Kidney epithelial cell (primary cell): Measurements from ENCODE around the gene ELP4. TPM values are rescaled to one million over a fixed set of nuclear protein-coding genes. Genes with fewer than 3 reads are reported as not detected.
A peak's percentile ranks its signal among the peaks of the same experiment; 100 is the strongest.

Source experiments
- DNase-seq: peaks from one replicate; pipeline ENCODE4 v3.0.0-alpha.2; 2010; ENCODE audit warnings: low read depth
- H3K27me3 ChIP-seq: 2 replicates; pipeline ENCODE4 v1.6.0; 2011; ENCODE audit warnings: low read length; ENCODE audit not compliant: control insufficient read depth, insufficient read depth
- H3K36me3 ChIP-seq: 2 replicates; pipeline ENCODE4 v1.5.1; 2011; ENCODE audit warnings: low read length; ENCODE audit not compliant: control insufficient read depth, insufficient read depth
- H3K4me3 ChIP-seq: 2 replicates; pipeline ENCODE4 v1.5.1; 2011; ENCODE audit warnings: low read depth, mild to moderate bottlenecking, control low read depth, low read length
- CTCF ChIP-seq: IDR thresholded peaks from 2 replicates; pipeline ENCODE4 v1.5.1; 2011; ENCODE audit warnings: mild to moderate bottlenecking, moderate library complexity, low read length, control low read depth, inconsistent platforms; ENCODE audit not compliant: insufficient read depth, poor library complexity, severe bottlenecking
- total RNA-seq: library from RNA; depleted of rRNA; stranded (reverse); fragments of >200 nt; gene quantifications from 2 replicates; pipeline ENCODE4 v1.2.3, GENCODE V29; 2015

ELP4 gene
- total RNA-seq, 1 donor from 2014 or later = 19.1 TPM

- no peak for DNase-seq
- Histone ChIP-seq H3K36me3 (no peaks in the 10 kb centered on the region), H3K27me3 (peaks cover 75% of the 10 kb centered on the region), H3K4me3 (no peak overlapping the region)
- peak; percentile 58 for TF ChIP-seq CTCF
Measured at GRCh38 chr11:31798554-31799434, 289.2 kb downstream of the ELP4 start.

- no peaks in the 10 kb centered on the region for H3K36me3 ChIP-seq
- no peak for TF ChIP-seq CTCF
- H3K27me3 ChIP-seq = peaks cover 84% of the 10 kb centered on the region
- no peak for DNase-seq
- no peak overlapping the region for H3K4me3 ChIP-seq
Measured at GRCh38 chr11:31799435-31800397, 290.1 kb downstream of the ELP4 start.

- DNase-seq = no peak
- H3K36me3 ChIP-seq = no peaks in the 10 kb centered on the region
- peaks cover 91% of the 10 kb centered on the region for H3K27me3 ChIP-seq
- TF ChIP-seq CTCF = no peak
- no peak overlapping the region for H3K4me3 ChIP-seq
Measured at GRCh38 chr11:31800398-31801265, 291.1 kb downstream of the ELP4 start.

- no peak for TF ChIP-seq CTCF
- DNase-seq = no peak
- H3K4me3 ChIP-seq = no peak overlapping the region
- peaks cover 92% of the 10 kb centered on the region for H3K27me3 ChIP-seq
- H3K36me3 ChIP-seq = no peaks in the 10 kb centered on the region
Measured at GRCh38 chr11:31801298-31801702, 291.7 kb downstream of the ELP4 start.

- peaks cover 92% of the 10 kb centered on the region for H3K27me3 ChIP-seq
- TF ChIP-seq CTCF = no peak
Measured at GRCh38 chr11:31802000-31802551, 292.5 kb downstream of the ELP4 start.

More at GRCh38 chr11:31802000-31802551, 292.5 kb downstream of the ELP4 start:
- Histone ChIP-seq H3K4me3 (no peak overlapping the region), H3K36me3 (no peaks in the 10 kb centered on the region)
- DNase-seq = no peak
